Measurements from ENCODE around the gene SEMA5B.

The SEMA5B gene

GRCh38 chr3:122944671-122945161, 82.8 kb downstream of the SEMA5B start:
- DNase-seq (ENCODE audit: low read depth, low spot score), result no peak

GRCh38 chr3:122943828-122944190, 83.8 kb downstream of the SEMA5B start:
- no peak for DNase-seq (ENCODE audit: low read depth, low spot score)

- no peak for DNase-seq (ENCODE audit: low read depth, low spot score)
These were observed 84.4 kb downstream of the SEMA5B start for GRCh38 chr3:122942937-122943827.

GRCh38 chr3:122942239-122942638, 85.3 kb downstream of the SEMA5B start:
- DNase-seq (ENCODE audit: low read depth, low spot score), result no peak

- DNase-seq (ENCODE audit: low read depth, low spot score), result no peak
These were observed 86.0 kb downstream of the SEMA5B start for GRCh38 chr3:122941228-122942206.

- no peak for DNase-seq (ENCODE audit: low read depth, low spot score)
These were observed 86.9 kb downstream of the SEMA5B start for GRCh38 chr3:122940628-122941086.

GRCh38 chr3:122938783-122939425, 88.7 kb downstream of the SEMA5B start:
- DNase-seq (ENCODE audit: low read depth, low spot score), result no peak

- DNase-seq (ENCODE audit: low read depth, low spot score), result no peak
These were observed 89.8 kb downstream of the SEMA5B start for GRCh38 chr3:122937745-122938144.

GRCh38 chr3:122936986-122937385, 90.6 kb downstream of the SEMA5B start:
- no peak for DNase-seq (ENCODE audit: low read depth, low spot score)

- DNase-seq (ENCODE audit: low read depth, low spot score), result no peak
These were observed 91.2 kb downstream of the SEMA5B start for GRCh38 chr3:122936335-122936734.

- DNase-seq (ENCODE audit: low read depth, low spot score), result no peak
These were observed 93.3 kb downstream of the SEMA5B start for GRCh38 chr3:122934251-122934650.

GRCh38 chr3:122932251-122932967, 95.2 kb downstream of the SEMA5B start:
- DNase-seq (ENCODE audit: low read depth, low spot score), result no peak

- no peak for DNase-seq (ENCODE audit: low read depth, low spot score)
These were observed 95.9 kb downstream of the SEMA5B start for GRCh38 chr3:122931636-122932035.

- no peak for DNase-seq (ENCODE audit: low read depth, low spot score)
These were observed 97.2 kb downstream of the SEMA5B start for GRCh38 chr3:122930063-122930997.

- DNase-seq (ENCODE audit: low read depth, low spot score), result no peak
These were observed 98.1 kb downstream of the SEMA5B start for GRCh38 chr3:122929188-122930062.

GRCh38 chr3:122928396-122929187, 99.0 kb downstream of the SEMA5B start:
- DNase-seq (ENCODE audit: low read depth, low spot score), result no peak

- DNase-seq (ENCODE audit: low read depth, low spot score), result no peak
These were observed 99.8 kb downstream of the SEMA5B start for GRCh38 chr3:122927726-122928125.

GRCh38 chr3:122926811-122927210, 100.8 kb downstream of the SEMA5B start:
- DNase-seq (ENCODE audit: low read depth, low spot score), result no peak

All from activated CD4-positive, CD25-positive, alpha-beta regulatory T cell treated with anti-CD3 and anti-CD28 coated beads, Interleukin-2, amount 50 U/mL, for 16 hours (primary cell).